ENCODE data around the gene MMS19. TPM values are rescaled to one million over a fixed set of nuclear protein-coding genes. Genes with fewer than 3 reads are reported as not detected.
"Not testable (repeated sequence)": the region's sequence is repeated elsewhere in the genome, so short reads cannot be mapped to it uniquely, and the experiment has no call there.

MMS19 gene
- total RNA-seq, 1 donor from 2014 or later, result 70.7 TPM

GRCh38 chr10:97426776-97427570 lies 71.2 kb downstream of the MMS19 start:
- DNase-seq (ENCODE audit: low read depth, low spot score), result no peak

- peak; percentile 83 for DNase-seq (ENCODE audit: low read depth, low spot score)
Observed at GRCh38 chr10:97425964-97426775, 72.1 kb downstream of the MMS19 start, which contains the start of gene PGAM1. Gene PGAM1 (plus strand): TSS chr10:97426191. CDS start chr10:97426308, 117 bp downstream.

- DNase-seq (ENCODE audit: low read depth, low spot score), result not testable (repeated sequence)
Observed at GRCh38 chr10:97423757-97424098, 74.5 kb downstream of the MMS19 start.

GRCh38 chr10:97416565-97416964 lies 81.7 kb downstream of the MMS19 start:
- no peak for DNase-seq (ENCODE audit: low read depth, low spot score)

GRCh38 chr10:97412891-97413304 lies 85.3 kb downstream of the MMS19 start:
- no peak for DNase-seq (ENCODE audit: low read depth, low spot score)

GRCh38 chr10:97411406-97411805 lies 86.8 kb downstream of the MMS19 start:
- DNase-seq (ENCODE audit: low read depth, low spot score), result no peak

GRCh38 chr10:97408496-97408992 lies 89.7 kb downstream of the MMS19 start:
- no peak for DNase-seq (ENCODE audit: low read depth, low spot score)

Other genes starting within 250 kb of the MMS19 start
- 12.3 and 18.1 TPM in 2 replicates for gene ARHGAP19, start 205.8 kb downstream of the MMS19 start, total RNA-seq
- gene FRAT1, start 179.2 kb downstream of the MMS19 start, total RNA-seq, result 3.2 and 4.6 TPM in 2 replicates
- 11.0 and 11.9 TPM in 2 replicates for gene FRAT2, start 163.7 kb downstream of the MMS19 start, total RNA-seq
- 21.6 and 27.8 TPM in 2 replicates for gene RRP12, start 97.1 kb downstream of the MMS19 start, total RNA-seq
- gene PGAM1, start 72.2 kb downstream of the MMS19 start, total RNA-seq, result 334 and 374 TPM in 2 replicates
- gene EXOSC1, start 52.4 kb downstream of the MMS19 start, total RNA-seq, result 39.3 and 43.8 TPM in 2 replicates
- 35.5 and 50.4 TPM in 2 replicates for gene ZDHHC16, start 52.2 kb downstream of the MMS19 start, total RNA-seq
- gene UBTD1, start 502 bp upstream of the MMS19 start, total RNA-seq, result 41.4 and 58.4 TPM in 2 replicates
- 0.78 and 1.8 TPM in 2 replicates for gene ANKRD2, start 74.4 kb upstream of the MMS19 start, total RNA-seq
- gene HOGA1, start 86.0 kb upstream of the MMS19 start, total RNA-seq, result 0.18 and 0.53 TPM in 2 replicates
- gene C10orf62, start 91.3 kb upstream of the MMS19 start, total RNA-seq, result not detected in 2 replicates
- 3.9 and 7.1 TPM in 2 replicates for gene MORN4, start 135.1 kb upstream of the MMS19 start, total RNA-seq
- gene PI4K2A, start 142.2 kb upstream of the MMS19 start, total RNA-seq, result 17.1 and 19.3 TPM in 2 replicates
- gene AVPI1, start 188.8 kb upstream of the MMS19 start, total RNA-seq, result 2.4 and 3.2 TPM in 2 replicates
- gene MARVELD1, start 215.3 kb upstream of the MMS19 start, total RNA-seq, result 17.3 and 21.2 TPM in 2 replicates
- 16.0 and 20.8 TPM in 2 replicates for gene ZFYVE27, start 238.7 kb upstream of the MMS19 start, total RNA-seq